GM12878 (cell line): ENCODE data around the gene ORM2. TPM values are rescaled to one million over a fixed set of nuclear protein-coding genes. Genes with fewer than 3 reads are reported as not detected.

Experiments
- BHLHE40 ChIP-seq, 2 experiments: fragments of 450-650 bp in 1 of 2; IDR thresholded peaks; 2 replicates each; pipeline ENCODE4 v1.6.1; 2011 to 2017; ENCODE audit warnings: low read depth in 2 of 2, borderline replicate concordance in 1 of 2, improper control_type of control experiment in 1 of 2, low read length in 1 of 2, mild to moderate bottlenecking in 1 of 2
- CREM ChIP-seq: IDR thresholded peaks from 2 replicates; pipeline ENCODE4 v1.6.1; 2014; ENCODE audit warnings: antibody characterized with exemption, low read depth
- ETV6 ChIP-seq, 2 experiments: fragments of 450-650 bp in 1 of 2; IDR thresholded peaks in 1 of 2; conservative IDR thresholded peaks in 1 of 2; 2 replicates each; pipeline ENCODE4 v1.6.1; 2014; ENCODE audit warnings: antibody characterized with exemption in 1 of 2, borderline replicate concordance in 1 of 2, low read depth in 1 of 2, mild to moderate bottlenecking in 1 of 2, moderate library complexity in 1 of 2
- FOXM1 ChIP-seq: IDR thresholded peaks from 2 replicates; pipeline ENCODE4 v1.6.1; 2012; ENCODE audit warnings: low read depth, mild to moderate bottlenecking, inconsistent platforms, low read length, moderate library complexity
- GATAD2B ChIP-seq: fragments of 450-650 bp; conservative IDR thresholded peaks from 2 replicates; pipeline ENCODE4 v1.6.1; 2017; ENCODE audit warnings: low read depth, mild to moderate bottlenecking, moderate library complexity
- MYB ChIP-seq: fragments of 150-350 bp; IDR thresholded peaks from 2 replicates; pipeline ENCODE4 v1.6.1; 2014; ENCODE audit warnings: mild to moderate bottlenecking, low read depth, low read length, borderline replicate concordance
- SMAD5 ChIP-seq: IDR thresholded peaks from 2 replicates; pipeline ENCODE4 v1.6.1; 2016; ENCODE audit warnings: antibody characterized with exemption, low read depth
- SPI1 ChIP-seq: IDR thresholded peaks from 2 replicates; pipeline ENCODE4 v1.6.1; 2011; ENCODE audit warnings: low read depth, mild to moderate bottlenecking, low read length, moderate library complexity, borderline replicate concordance; ENCODE audit not compliant: insufficient read depth
- SRF ChIP-seq, 2 experiments: IDR thresholded peaks; 2 replicates each; pipeline ENCODE4 v1.6.1; 2011; ENCODE audit warnings: low read depth in 2 of 2, low read length in 2 of 2, mild to moderate bottlenecking in 1 of 2, moderate library complexity in 1 of 2
- polyA plus RNA-seq, 11 experiments: library from polyadenylated mRNA; depleted of rRNA in 4 of 11; unstranded in 6 of 11; stranded (reverse) in 5 of 11; fragments of >200 nt; fragmentation: Nextera tagmentation in 4 of 11; fragmentation: Illumina TruSeq in 1 of 11; extraction: Ambion mirVana in 4 of 11; extraction: Trizol in 1 of 11; gene quantifications; 1 replicate in 1 of 11; 2 replicates in 10 of 11; pipeline versions ENCODE4 v1.2.1 to v1.2.3, GENCODE V29; 2011 to 2016; ENCODE audit warnings: inconsistent platforms in 2 of 11, missing spikeins in 2 of 11, low read depth in 1 of 11
- total RNA-seq, 4 experiments: library from RNA; depleted of rRNA in 3 of 4; stranded (reverse); fragments of >200 nt in 3 of 4; fragmentation: Illumina TruSeq in 1 of 4; extraction: Trizol in 1 of 4; gene quantifications; 2 replicates each; pipeline versions ENCODE4 v1.2.1 to v1.2.3, GENCODE V29; 2013 to 2021
- TF ChIP-seq, protein P1 (sequence below): IDR thresholded peaks from 2 replicates; pipeline ENCODE4 v1.6.1; 2012; ENCODE audit warnings: improper control_type of control experiment, low read depth, low read length; ENCODE audit not compliant: insufficient replicate concordance
- TF ChIP-seq, protein P2 (sequence below): IDR thresholded peaks from 2 replicates; pipeline ENCODE4 v1.6.1; 2011; ENCODE audit warnings: borderline replicate concordance, low read depth, mild to moderate bottlenecking, moderate library complexity, mixed read lengths, low read length; ENCODE audit not compliant: insufficient read depth; ENCODE audit errors: extremely low read length
- TF ChIP-seq, protein P3 (sequence below): IDR thresholded peaks from 2 replicates; pipeline ENCODE4 v1.6.1; 2012; ENCODE audit warnings: mild to moderate bottlenecking, low read depth, low read length
- TF ChIP-seq, protein P4 (sequence below): IDR thresholded peaks from 2 replicates; pipeline ENCODE4 v1.6.1; 2012; ENCODE audit warnings: low read length, inconsistent platforms

ORM2 gene
- total and polyA plus RNA-seq, 10 of the 15 experiments (the other 5 are each of a cell fraction or from before 2014, with no cell fraction given): 0.64 TPM; not detected in 9

DNA sequence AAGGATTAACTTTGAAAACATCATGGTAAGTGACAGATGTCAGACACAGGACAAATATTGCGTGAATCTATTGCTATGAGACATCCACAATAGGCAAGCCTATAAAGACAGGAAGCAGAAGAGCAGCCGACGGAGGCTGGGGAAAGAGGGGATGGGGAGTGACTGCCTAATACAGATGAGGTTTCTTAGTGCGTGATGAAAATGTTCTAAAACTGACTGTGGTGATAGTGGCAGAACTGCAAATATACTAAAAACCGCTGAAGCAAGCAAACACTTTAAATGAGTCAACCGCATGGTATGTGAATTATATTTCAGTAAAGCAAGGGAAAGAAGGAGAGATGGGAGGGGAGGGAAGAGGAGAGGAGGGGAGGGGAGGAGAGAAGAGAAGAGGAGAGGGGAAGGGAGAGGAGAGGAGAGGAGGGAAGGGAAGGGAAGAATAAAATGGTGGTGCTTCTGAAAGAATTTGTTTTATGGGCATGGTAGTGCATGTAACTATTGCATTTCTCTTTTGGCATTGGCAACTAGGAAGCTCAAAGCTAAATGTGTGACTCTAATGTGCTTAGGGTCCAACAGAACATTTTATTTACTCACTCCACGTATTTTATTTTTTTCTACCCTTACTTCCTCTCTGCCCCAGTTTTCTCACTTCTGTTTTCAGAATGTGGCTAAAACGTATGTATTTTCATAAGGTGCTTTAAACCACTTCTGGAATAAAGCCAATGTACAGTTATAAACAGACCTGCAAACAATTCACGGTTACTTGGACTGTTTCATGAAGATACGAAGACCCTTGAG, 36.9 kb downstream of the ORM2 start (continued):
- TF ChIP-seq, protein P1, sequence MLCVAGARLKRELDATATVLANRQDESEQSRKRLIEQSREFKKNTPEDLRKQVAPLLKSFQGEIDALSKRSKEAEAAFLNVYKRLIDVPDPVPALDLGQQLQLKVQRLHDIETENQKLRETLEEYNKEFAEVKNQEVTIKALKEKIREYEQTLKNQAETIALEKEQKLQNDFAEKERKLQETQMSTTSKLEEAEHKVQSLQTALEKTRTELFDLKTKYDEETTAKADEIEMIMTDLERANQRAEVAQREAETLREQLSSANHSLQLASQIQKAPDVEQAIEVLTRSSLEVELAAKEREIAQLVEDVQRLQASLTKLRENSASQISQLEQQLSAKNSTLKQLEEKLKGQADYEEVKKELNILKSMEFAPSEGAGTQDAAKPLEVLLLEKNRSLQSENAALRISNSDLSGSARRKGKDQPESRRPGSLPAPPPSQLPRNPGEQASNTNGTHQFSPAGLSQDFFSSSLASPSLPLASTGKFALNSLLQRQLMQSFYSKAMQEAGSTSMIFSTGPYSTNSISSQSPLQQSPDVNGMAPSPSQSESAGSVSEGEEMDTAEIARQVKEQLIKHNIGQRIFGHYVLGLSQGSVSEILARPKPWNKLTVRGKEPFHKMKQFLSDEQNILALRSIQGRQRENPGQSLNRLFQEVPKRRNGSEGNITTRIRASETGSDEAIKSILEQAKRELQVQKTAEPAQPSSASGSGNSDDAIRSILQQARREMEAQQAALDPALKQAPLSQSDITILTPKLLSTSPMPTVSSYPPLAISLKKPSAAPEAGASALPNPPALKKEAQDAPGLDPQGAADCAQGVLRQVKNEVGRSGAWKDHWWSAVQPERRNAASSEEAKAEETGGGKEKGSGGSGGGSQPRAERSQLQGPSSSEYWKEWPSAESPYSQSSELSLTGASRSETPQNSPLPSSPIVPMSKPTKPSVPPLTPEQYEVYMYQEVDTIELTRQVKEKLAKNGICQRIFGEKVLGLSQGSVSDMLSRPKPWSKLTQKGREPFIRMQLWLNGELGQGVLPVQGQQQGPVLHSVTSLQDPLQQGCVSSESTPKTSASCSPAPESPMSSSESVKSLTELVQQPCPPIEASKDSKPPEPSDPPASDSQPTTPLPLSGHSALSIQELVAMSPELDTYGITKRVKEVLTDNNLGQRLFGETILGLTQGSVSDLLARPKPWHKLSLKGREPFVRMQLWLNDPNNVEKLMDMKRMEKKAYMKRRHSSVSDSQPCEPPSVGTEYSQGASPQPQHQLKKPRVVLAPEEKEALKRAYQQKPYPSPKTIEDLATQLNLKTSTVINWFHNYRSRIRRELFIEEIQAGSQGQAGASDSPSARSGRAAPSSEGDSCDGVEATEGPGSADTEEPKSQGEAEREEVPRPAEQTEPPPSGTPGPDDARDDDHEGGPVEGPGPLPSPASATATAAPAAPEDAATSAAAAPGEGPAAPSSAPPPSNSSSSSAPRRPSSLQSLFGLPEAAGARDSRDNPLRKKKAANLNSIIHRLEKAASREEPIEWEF: peak; percentile 46
- TF ChIP-seq ETV6 (conservative IDR thresholded peaks at IDR 0.05 in 1 of 2, IDR thresholded peaks at IDR 0.05 in 1 of 2; ENCODE audit: borderline replicate concordance in 1 of 2, low read depth in 1 of 2) (peak in 1 of 2 experiments; percentile 51; a peak in 1 of 4 replicates), CREM (peak; percentile 26; the same call in 1 of the 2 replicates), SMAD5 (no peak), SPI1 (peak; percentile 97), GATAD2B (no peak), SRF (IDR thresholded peaks at IDR 0.05; ENCODE audit: low read depth in 2 of 2, low read length in 2 of 2) (no peak), FOXM1 (no peak), MYB (no peak), BHLHE40 (IDR thresholded peaks at IDR 0.05; ENCODE audit: borderline replicate concordance in 1 of 2, low read depth in 2 of 2, low read length in 1 of 2) (peak in 1 of 2 experiments; percentile 33; a peak in 1 of 4 replicates)
- TF ChIP-seq, protein P2, sequence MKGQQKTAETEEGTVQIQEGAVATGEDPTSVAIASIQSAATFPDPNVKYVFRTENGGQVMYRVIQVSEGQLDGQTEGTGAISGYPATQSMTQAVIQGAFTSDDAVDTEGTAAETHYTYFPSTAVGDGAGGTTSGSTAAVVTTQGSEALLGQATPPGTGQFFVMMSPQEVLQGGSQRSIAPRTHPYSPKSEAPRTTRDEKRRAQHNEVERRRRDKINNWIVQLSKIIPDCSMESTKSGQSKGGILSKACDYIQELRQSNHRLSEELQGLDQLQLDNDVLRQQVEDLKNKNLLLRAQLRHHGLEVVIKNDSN: no peak
- TF ChIP-seq, protein P3, sequence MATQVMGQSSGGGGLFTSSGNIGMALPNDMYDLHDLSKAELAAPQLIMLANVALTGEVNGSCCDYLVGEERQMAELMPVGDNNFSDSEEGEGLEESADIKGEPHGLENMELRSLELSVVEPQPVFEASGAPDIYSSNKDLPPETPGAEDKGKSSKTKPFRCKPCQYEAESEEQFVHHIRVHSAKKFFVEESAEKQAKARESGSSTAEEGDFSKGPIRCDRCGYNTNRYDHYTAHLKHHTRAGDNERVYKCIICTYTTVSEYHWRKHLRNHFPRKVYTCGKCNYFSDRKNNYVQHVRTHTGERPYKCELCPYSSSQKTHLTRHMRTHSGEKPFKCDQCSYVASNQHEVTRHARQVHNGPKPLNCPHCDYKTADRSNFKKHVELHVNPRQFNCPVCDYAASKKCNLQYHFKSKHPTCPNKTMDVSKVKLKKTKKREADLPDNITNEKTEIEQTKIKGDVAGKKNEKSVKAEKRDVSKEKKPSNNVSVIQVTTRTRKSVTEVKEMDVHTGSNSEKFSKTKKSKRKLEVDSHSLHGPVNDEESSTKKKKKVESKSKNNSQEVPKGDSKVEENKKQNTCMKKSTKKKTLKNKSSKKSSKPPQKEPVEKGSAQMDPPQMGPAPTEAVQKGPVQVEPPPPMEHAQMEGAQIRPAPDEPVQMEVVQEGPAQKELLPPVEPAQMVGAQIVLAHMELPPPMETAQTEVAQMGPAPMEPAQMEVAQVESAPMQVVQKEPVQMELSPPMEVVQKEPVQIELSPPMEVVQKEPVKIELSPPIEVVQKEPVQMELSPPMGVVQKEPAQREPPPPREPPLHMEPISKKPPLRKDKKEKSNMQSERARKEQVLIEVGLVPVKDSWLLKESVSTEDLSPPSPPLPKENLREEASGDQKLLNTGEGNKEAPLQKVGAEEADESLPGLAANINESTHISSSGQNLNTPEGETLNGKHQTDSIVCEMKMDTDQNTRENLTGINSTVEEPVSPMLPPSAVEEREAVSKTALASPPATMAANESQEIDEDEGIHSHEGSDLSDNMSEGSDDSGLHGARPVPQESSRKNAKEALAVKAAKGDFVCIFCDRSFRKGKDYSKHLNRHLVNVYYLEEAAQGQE: no peak
- TF ChIP-seq, protein P4, sequence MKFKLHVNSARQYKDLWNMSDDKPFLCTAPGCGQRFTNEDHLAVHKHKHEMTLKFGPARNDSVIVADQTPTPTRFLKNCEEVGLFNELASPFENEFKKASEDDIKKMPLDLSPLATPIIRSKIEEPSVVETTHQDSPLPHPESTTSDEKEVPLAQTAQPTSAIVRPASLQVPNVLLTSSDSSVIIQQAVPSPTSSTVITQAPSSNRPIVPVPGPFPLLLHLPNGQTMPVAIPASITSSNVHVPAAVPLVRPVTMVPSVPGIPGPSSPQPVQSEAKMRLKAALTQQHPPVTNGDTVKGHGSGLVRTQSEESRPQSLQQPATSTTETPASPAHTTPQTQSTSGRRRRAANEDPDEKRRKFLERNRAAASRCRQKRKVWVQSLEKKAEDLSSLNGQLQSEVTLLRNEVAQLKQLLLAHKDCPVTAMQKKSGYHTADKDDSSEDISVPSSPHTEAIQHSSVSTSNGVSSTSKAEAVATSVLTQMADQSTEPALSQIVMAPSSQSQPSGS: no peak
